RWPE2 (cell line): ENCODE measurements around the gene ESYT3.

ENCODE experiments used
- ATAC-seq: fragments of 200-7000 bp; cut with Tn5 transposase; 3 replicates; pipeline ENCODE4 v1.9.1; 2021; ENCODE audit warnings: low read depth
- DNase-seq: peaks from one replicate; pipeline ENCODE4 v3.0.0-alpha.2; 2020; ENCODE audit warnings: low spot score
- H3K27ac ChIP-seq: fragments of 450-650 bp; 2 replicates; pipeline ENCODE4 v1.5.1; 2017; ENCODE audit warnings: mild to moderate bottlenecking; ENCODE audit not compliant: poor library complexity, severe bottlenecking
- H3K27me3 ChIP-seq: fragments of 250-450 bp; sonication (Bioruptor Pico); 2 replicates; pipeline ENCODE4 v1.5.1; 2021; ENCODE audit warnings: mild to moderate bottlenecking, moderate library complexity; ENCODE audit not compliant: insufficient read depth, poor library complexity, severe bottlenecking
- H3K36me3 ChIP-seq: fragments of 250-450 bp; sonication (Bioruptor Pico); 2 replicates; pipeline ENCODE4 v1.5.1; 2020; ENCODE audit warnings: low read depth, mild to moderate bottlenecking, moderate library complexity
- H3K4me1 ChIP-seq: fragments of 250-450 bp; sonication (Bioruptor Pico); 2 replicates; pipeline ENCODE4 v1.5.1; 2021; ENCODE audit warnings: mild to moderate bottlenecking, moderate library complexity; ENCODE audit not compliant: insufficient read depth, poor library complexity, severe bottlenecking
- H3K4me3 ChIP-seq: fragments of 250-450 bp; sonication (Bioruptor Pico); 2 replicates; pipeline ENCODE4 v1.5.1; 2021; ENCODE audit warnings: mild to moderate bottlenecking, moderate library complexity; ENCODE audit not compliant: severe bottlenecking
- H3K9me3 ChIP-seq: fragments of 250-450 bp; sonication (Bioruptor Pico); 2 replicates; pipeline ENCODE4 v1.5.1; 2021; ENCODE audit warnings: mild to moderate bottlenecking, moderate library complexity; ENCODE audit not compliant: severe bottlenecking
- CTCF ChIP-seq: fragments of 450-650 bp; IDR thresholded peaks from one replicate; pipeline ENCODE4 v1.5.1; 2017; ENCODE audit warnings: mild to moderate bottlenecking, moderate library complexity; ENCODE audit not compliant: poor library complexity, severe bottlenecking

The ESYT3 gene

GRCh38 chr3:138398791-138399575 lies 35.4 kb upstream of the ESYT3 start:
- Histone ChIP-seq H3K4me3 (no peak overlapping the region), H3K27me3 (no peaks in the 10 kb centered on the region), H3K36me3 (no peaks in the 10 kb centered on the region), H3K9me3 (no peaks in the 10 kb centered on the region), H3K4me1 (no peaks in the 10 kb centered on the region), H3K27ac (no peak overlapping the region)
- DNase-seq (no peak), ATAC-seq (no peak)
- TF ChIP-seq CTCF: no peak

GRCh38 chr3:138399766-138400165 lies 34.6 kb upstream of the ESYT3 start:
- Histone ChIP-seq H3K27ac (no peak overlapping the region), H3K27me3 (no peaks in the 10 kb centered on the region), H3K9me3 (no peaks in the 10 kb centered on the region), H3K4me1 (no peaks in the 10 kb centered on the region), H3K36me3 (no peaks in the 10 kb centered on the region), H3K4me3 (no peak overlapping the region)
- no peak for TF ChIP-seq CTCF
- ATAC-seq (no peak), DNase-seq (no peak)

- Histone ChIP-seq H3K9me3 (no peaks in the 10 kb centered on the region), H3K4me3 (no peak overlapping the region), H3K27ac (no peak overlapping the region), H3K36me3 (no peaks in the 10 kb centered on the region), H3K4me1 (no peaks in the 10 kb centered on the region), H3K27me3 (no peaks in the 10 kb centered on the region)
- no peak for ATAC-seq
- no peak for DNase-seq
- no peak for TF ChIP-seq CTCF
Observed at GRCh38 chr3:138400651-138401070, 33.8 kb upstream of the ESYT3 start.

GRCh38 chr3:138401834-138402233 lies 32.6 kb upstream of the ESYT3 start:
- Histone ChIP-seq H3K9me3 (no peaks in the 10 kb centered on the region), H3K36me3 (no peaks in the 10 kb centered on the region), H3K27ac (no peak overlapping the region), H3K4me3 (no peak overlapping the region), H3K4me1 (no peaks in the 10 kb centered on the region), H3K27me3 (no peaks in the 10 kb centered on the region)
- TF ChIP-seq CTCF: no peak
- ATAC-seq (no peak), DNase-seq (no peak)

GRCh38 chr3:138404121-138404520 lies 30.3 kb upstream of the ESYT3 start:
- Histone ChIP-seq H3K27ac (no peak overlapping the region), H3K36me3 (no peaks in the 10 kb centered on the region), H3K4me1 (no peaks in the 10 kb centered on the region), H3K9me3 (peaks cover 2% of the 10 kb centered on the region), H3K27me3 (no peaks in the 10 kb centered on the region), H3K4me3 (no peak overlapping the region)
- no peak for DNase-seq
- ATAC-seq: no peak
- TF ChIP-seq CTCF: no peak
